HS-27A (cell line): ENCODE measurements around the gene CUEDC2.

ENCODE experiments used
- DNase-seq: peaks from one replicate; pipeline ENCODE4 v3.0.0-alpha.2; 2012; ENCODE audit warnings: low read depth, missing footprints

Gene CUEDC2

DNA sequence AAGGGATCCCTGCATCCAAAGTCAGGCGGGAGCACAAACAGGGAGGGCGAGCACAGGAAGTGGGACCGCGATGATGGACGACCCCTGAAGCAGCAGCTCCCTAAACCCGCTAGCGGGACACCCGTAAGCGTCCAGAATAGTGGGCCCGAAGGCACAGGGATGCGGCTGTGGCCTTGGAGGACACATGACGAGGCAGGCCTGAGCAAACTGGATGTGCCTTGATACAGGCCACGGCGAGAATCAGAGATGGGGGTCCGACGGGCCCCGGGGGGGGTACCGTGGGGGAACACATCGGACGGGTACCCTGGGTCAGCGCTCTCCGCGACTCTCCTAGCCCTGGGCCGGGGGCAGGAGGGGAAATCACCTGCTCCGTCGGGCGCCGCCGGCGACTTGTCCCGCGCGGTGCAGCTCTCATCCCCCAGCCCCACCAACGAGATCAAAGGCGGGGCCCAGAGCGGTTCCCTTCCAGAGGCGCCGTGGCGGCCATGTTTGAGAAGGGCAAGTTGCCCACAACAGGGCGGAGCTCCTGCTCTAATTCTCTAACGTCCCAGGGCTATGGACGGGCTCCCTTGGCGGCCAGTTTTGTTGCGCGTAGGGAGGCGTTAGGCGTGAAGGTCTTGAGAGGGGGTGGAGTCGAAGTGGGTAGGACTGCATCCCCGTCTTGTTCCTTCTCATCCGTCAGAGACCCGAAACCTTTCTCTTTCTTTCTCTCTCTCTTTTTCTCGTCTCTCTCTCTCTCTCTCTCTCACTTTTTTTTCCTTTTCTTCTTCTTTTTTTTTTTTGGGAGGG is at the start of gene CUEDC2:
Gene CUEDC2, minus strand, starts transcription at position 413 of the 789 bp plus-strand sequence. CDS start 7,386 bp downstream, outside the sequence.
- DNase-seq = peak; percentile 85

DNA sequence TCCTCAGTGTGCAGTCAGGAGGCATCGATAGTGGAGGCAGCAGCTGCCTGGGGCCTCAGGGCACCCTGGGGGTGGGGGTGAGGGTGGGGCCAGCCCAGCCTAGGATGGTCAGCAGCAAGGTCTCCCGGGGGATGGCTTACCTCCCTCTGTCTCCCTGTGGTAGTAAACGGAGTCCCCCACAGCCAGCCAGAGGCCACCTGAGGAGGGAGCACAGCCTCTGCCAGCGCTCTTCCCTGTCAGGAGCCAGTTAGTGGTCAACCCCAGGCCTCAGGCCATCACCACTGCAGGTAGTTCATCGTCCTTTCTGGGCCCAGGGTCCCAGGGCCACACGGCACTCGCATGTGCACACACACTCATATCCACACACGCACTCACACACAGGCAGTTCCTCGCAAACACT is 48.0 kb upstream of the CUEDC2 start:
- no peak for DNase-seq

DNA sequence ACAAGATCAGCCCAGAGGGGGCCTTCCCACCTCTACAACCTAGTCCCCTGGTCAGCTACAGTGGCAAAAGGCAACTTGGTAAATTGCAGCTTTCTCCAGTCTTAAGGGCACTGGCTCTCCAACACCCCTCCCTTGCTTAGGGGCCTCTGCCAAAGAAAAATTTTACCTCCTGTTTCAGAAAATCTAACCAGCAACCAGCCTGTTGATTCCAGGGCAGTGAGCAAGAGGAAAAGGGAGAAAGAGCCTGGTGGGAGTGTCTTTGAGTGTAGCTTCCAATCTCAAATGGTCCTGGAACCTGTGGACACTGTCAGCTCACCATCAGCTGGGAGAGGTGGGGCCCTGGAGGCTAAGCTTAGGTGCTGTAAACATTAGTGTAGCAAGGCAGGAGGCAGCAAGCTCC is 47.3 kb upstream of the CUEDC2 start:
- no peak for DNase-seq

DNA sequence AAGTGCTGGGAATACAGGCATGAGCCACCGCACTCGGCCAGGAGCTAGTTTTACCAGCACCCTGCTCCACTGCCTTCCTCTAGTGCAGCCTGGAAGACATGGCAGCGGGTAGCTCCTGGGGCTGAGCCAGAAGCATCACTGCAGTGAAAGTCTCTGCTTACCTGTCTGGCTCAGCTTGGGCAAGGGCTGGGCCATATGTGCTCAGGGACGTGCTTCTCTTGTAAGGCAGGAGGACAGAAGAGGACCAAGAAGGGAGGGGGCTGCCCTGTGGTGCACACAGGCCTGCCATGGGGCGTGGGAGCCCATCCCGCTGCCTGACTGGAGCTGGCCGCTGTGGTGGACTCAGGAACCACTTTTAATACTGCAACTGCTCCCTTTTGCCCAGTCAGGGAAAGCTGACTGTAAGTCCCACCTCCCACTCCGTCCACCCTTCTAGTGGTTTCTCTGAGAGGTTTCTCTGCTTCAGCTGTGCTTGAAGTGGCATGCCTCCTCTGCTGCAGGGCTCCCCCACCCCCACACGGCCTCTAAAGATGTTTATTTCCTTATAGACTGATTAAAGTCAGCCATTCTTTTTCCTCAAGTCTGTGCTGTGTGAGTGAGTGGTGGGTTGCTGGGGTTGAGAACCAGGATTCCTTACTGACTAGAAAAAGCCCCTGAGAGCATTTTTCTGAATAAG is 44.2 kb upstream of the CUEDC2 start:
- no peak for DNase-seq

- no peak for DNase-seq
These were observed 43.2 kb upstream of the CUEDC2 start for GRCh38 chr10:102475451-102476040.

- DNase-seq = no peak
These were observed 41.3 kb upstream of the CUEDC2 start for GRCh38 chr10:102473445-102474331.

DNA sequence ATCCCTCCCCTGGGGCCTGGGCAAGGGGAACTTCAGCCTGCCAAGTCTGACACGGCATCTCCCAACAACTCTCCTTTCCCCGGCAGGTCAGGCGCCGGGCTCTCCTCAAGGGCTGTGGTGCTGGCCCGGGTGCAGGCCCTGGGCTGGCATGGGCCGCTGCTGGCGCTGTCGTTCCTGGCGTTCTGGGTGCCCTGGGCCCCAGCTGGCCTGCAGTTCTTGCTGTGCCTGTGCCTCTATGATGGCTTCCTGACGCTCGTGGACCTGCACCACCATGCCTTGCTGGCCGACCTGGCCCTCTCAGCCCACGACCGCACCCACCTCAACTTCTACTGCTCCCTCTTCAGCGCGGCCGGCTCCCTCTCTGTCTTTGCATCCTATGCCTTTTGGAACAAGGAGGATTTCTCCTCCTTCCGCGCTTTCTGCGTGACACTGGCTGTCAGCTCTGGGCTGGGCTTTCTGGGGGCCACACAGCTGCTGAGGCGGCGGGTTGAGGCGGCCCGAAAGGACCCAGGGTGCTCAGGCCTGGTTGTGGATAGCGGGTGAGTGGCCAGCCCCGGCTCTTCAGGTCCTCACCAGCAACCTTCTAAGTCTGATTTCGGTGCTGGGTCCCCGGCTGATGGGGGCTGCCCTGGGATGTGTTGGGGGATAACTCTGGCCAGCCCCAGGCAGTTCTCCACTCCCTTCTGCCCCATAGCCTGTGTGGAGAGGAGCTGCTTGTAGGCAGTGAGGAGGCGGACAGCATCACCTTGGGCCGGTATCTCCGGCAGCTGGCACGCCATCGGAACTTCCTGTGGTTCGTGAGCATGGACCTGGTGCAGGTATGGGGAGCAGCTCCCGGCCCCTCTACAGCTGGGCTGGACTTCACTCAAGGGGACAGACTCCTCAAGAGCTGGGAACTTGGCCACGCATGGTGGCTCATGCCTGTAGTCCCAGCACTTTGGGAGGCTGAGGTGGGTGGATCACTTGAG is 38.5 kb upstream of the CUEDC2 start:
- no peak for DNase-seq

DNA sequence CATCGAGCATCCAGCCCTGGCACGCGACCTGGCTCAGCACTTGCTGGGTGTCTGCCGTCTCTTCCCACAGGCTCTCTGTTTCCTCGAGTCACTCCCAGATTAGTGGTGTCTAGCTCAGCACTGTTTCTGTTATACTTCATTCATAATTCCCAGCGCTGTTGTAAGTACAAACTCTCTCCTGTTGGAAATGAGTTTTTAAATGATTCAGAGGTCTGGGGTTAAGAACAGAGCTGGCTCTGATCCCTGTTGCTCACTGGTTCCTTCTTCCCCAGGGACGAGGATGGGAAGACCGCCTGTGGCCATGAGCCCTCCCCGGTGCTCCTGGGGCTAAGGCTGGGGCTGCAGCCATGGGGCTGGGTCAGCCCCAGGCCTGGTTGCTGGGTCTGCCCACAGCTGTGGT is 36.3 kb upstream of the CUEDC2 start:
- no peak for DNase-seq

DNA sequence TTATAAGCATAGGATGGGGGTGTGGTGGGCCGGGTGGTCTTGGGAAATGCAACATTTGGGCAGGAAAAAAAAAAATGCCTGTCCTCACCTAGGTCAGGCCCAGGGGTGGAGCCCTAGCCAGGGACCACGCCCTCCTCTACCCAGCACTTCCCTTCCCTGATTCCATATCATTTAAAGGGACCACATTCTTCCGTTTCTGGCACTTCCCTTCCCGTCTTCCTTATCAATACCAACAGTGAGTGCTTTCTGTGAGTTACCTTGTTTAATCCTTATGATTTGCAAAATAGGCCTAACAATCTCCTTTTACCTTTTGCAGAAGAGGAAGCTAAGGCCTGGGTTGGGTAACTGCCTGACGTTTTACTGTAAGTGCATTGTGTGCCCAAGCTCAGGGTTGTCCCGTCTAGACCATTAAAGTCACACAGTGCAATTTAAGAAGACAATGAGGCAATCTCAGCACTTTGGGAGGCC is 35.6 kb upstream of the CUEDC2 start:
- DNase-seq = no peak

DNA sequence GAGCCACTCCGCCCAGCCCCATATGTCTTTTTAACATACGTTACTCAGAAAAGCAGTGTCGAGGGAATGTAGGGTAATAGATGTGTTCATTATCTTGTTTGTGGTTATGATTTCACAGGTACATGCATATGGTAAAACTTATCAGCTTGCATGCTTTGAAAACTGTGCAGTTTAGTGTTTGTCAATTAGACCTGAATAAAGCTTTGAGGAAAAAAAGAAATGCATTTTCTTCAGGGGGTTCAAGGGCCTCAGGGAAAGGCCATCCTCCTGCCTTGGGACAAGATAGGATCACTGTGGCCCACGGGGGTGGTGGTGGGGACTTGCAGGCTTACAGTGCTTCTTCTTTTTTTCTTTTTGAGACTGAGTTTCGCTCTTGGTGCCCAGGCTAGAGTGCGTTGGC is 34.9 kb upstream of the CUEDC2 start:
- DNase-seq = no peak

- no peak for DNase-seq
These were observed 33.1 kb upstream of the CUEDC2 start for GRCh38 chr10:102465466-102465865.

- no peak for DNase-seq
These were observed 31.6 kb upstream of the CUEDC2 start for GRCh38 chr10:102463983-102464382.

GRCh38 chr10:102462512-102463054 is 30.2 kb upstream of the CUEDC2 start:
- DNase-seq = no peak

GRCh38 chr10:102461187-102462054 is 29.0 kb upstream of the CUEDC2 start:
- no peak for DNase-seq

DNA sequence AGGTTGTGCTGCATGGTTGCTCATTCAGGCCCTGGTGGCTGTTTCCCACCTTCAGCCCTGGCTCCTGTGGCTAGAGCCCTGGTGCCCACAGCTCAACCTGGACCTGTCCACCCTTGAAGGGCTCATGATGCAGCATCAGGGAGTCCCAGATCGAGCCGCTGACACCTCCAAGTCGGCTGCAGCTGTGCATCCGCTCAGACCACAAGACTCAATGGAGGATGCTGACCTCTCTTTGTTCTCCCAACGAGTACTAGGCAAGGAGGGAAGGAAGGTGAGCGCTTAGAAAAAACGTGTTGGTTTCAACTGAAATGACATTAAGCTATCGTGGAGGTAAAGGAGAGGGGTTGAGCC is 28.4 kb upstream of the CUEDC2 start:
- DNase-seq = no peak

- no peak for DNase-seq
These were observed 26.3 kb upstream of the CUEDC2 start for GRCh38 chr10:102458656-102459055.

- no peak for DNase-seq
These were observed 25.3 kb upstream of the CUEDC2 start for GRCh38 chr10:102457591-102458150.

GRCh38 chr10:102455893-102456471 is 23.6 kb upstream of the CUEDC2 start:
- no peak for DNase-seq
